ENCODE measurements around the gene RBM47. TPM values are rescaled to one million over a fixed set of nuclear protein-coding genes. Genes with fewer than 3 reads are reported as not detected.
A peak's percentile ranks its signal among the peaks of the same experiment; 100 is the strongest.
"Not testable (repeated sequence)": the region's sequence is repeated elsewhere in the genome, so short reads cannot be mapped to it uniquely, and the experiment has no call there.

The RBM47 gene
- total RNA-seq, 1 donor from 2014 or later: 15.9 TPM

DNA sequence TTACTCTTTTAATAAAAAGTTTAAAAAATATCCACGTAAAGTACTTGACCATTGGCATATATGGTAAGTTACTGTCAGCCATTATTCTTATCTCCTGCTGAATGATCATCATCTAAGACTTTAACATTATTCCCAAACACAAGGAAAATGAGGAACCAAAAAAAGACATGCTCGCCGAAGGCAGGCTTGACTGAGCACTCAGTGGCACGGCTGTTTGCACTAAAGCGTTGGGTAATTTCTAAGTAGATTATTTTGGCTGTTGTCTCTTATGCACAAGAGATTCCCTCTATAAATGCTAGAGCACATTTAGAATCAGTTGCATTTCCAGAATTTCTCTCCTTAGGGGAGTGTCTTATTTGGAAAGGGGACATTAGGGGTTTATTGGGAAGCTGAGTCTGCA lies 211.7 kb downstream of the RBM47 start:
- no peak for DNase-seq (ENCODE audit: low spot score)

DNA sequence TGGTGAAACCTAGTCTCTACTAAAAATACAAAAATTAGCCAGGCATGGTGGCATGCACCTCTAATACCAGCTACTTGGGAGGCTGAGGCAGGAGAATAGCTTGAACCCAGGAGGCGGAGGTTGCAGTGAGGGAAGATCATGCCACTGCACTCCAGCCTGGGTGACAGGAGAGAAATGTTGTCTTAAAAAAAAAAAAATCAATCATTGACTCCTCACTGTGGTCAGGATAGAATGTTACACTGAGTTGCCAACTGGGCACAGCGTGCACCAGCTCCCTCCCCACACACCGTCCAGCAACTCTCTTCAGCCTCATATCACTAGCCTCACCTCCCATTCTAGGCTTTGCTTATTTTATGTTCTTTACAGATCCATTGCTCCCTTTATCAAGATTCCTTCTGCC lies 215.0 kb downstream of the RBM47 start:
- no peak for DNase-seq (ENCODE audit: low spot score)

- no peak for DNase-seq (ENCODE audit: low spot score)
These were observed 216.5 kb downstream of the RBM47 start for GRCh38 chr4:40412866-40413795.

- DNase-seq (ENCODE audit: low spot score): no peak
These were observed 217.3 kb downstream of the RBM47 start for GRCh38 chr4:40412388-40412787.

- DNase-seq (ENCODE audit: low spot score): no peak
These were observed 219.8 kb downstream of the RBM47 start for GRCh38 chr4:40409835-40410234.

- not testable (repeated sequence) for DNase-seq (ENCODE audit: low spot score)
These were observed 222.2 kb downstream of the RBM47 start for GRCh38 chr4:40407468-40407867.

- DNase-seq (ENCODE audit: low spot score): no peak
These were observed 223.3 kb downstream of the RBM47 start for GRCh38 chr4:40406340-40406739.

DNA sequence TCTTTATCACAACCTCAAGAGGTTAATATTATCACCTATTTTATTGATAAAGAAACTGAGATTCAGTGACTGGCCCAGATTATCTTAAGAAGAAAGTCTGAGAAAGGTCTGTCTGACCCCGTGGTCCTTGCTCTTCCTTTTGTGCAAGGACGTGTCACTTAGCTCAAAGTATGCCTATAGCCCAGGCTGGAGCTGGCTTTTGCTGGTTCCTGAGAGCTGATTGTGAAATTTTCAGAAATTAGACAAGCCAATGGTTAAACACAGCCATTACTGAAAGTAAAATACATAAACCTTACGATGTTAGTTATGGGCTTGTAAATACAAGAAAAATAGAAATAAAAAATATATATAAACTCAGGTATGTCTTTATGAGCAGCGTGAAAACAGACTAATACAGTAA lies 224.5 kb downstream of the RBM47 start:
- no peak for DNase-seq (ENCODE audit: low spot score)

DNA sequence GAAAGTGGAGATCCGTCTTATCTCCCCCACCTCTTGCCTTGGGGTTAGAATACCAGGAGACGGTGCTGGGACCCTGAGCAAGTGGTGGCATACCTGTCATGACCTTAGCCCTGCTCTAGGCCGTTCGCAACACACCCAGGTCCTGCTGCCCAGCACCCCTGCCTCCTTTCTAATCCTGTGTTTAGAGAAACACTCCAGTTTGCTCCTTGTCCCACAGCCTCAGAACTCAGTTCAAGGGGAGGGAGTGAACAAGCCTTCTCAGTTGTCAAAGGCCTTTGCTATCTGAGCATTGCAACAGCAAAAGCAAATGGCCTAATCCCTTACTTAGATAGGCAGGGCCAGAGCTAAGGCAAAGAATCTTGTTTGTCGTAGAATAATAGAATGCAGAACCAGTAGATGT lies 226.6 kb downstream of the RBM47 start:
- DNase-seq (ENCODE audit: low spot score): peak; percentile 87

DNA sequence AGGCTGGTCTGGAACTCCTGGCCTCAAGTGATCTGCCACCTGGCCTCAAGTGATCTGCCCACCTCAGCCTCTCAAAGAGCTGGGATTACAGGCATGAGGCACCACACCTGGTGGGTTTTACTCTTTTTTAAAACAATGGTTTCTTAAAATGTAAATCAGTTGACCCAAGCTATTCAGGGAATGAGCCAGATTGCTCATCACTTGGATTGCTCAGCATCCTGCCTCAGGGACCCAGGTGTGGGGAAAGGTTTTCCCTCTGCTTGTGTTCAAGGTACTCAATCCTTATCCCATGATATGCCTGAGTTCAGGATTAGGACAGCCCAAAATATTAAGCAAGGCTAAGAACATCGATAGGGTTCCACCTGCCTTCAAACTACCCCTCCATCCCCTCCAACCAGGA lies 227.1 kb downstream of the RBM47 start:
- no peak for DNase-seq (ENCODE audit: low spot score)

GRCh38 chr4:40401631-40402030 lies 228.0 kb downstream of the RBM47 start:
- DNase-seq (ENCODE audit: low spot score): no peak

GRCh38 chr4:40401096-40401495 lies 228.6 kb downstream of the RBM47 start:
- DNase-seq (ENCODE audit: low spot score): no peak

DNA sequence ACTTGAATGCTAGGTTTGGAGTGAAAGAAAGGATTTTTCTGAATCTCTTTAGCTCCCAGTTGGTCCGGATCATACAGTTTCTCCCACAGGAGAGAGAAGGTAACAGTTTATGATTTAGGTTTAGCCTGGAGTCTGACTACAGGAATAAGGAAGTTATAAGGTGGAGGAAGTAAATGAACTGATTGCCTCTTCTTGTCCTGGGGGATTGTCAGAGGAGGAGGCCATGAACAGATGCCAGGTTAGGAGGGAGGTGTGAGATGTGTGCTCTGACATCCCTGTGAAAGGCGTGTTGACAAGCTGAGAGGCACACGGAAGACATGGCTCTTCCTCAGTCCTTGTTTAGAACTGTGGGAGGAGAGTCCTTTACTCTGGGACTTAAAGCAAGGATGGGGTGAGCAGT lies 230.1 kb downstream of the RBM47 start:
- no peak for DNase-seq (ENCODE audit: low spot score)

- DNase-seq (ENCODE audit: low spot score): peak; percentile 6
These were observed 233.5 kb downstream of the RBM47 start for GRCh38 chr4:40395908-40396793.

GRCh38 chr4:40395166-40395900 lies 234.3 kb downstream of the RBM47 start:
- no peak for DNase-seq (ENCODE audit: low spot score)

GRCh38 chr4:40394236-40394635 lies 235.4 kb downstream of the RBM47 start:
- DNase-seq (ENCODE audit: low spot score): no peak

DNA sequence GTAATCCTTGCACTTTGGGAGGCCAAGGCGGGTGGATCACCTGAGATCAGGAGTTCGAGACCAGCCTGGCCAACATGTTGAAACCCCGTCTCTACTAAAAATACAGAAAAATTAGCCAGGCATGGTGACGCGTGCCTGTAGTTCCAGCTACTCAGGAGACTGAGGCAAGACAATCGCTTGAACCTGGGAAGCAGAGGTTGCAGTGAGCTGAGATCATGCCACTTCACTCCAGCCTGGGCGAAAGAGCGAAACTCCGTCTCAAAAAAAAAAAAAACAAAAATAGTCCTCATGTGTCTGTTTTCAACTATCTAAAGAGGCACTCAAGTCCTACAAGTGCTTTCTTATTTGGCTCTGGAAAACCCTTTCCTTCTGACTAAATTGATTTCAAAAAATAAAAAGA lies 237.4 kb downstream of the RBM47 start:
- DNase-seq (ENCODE audit: low spot score): not testable (repeated sequence)

- DNase-seq (ENCODE audit: low spot score): no peak
These were observed 239.7 kb downstream of the RBM47 start for GRCh38 chr4:40389986-40390385.

DNA sequence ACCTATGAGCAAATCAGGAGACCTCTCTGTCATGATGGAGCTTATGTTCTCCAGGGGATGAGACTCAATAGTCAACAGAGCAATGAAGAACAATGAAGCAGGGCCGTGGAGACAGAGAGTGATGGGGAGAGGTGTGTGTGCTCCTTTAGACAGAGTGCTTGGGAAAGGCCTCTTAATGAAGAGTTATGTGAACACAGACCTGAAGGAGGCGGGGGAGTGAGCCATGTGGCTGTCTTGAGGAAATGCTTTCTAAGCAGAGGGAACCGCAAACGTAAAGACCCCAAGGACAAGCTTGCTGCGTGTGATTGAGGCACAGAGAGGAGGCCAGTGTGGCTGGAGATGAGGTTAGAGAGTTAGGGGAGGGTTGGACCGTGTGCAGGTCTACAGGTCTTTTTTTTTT lies 241.4 kb downstream of the RBM47 start:
- DNase-seq (ENCODE audit: low spot score): no peak

DNA sequence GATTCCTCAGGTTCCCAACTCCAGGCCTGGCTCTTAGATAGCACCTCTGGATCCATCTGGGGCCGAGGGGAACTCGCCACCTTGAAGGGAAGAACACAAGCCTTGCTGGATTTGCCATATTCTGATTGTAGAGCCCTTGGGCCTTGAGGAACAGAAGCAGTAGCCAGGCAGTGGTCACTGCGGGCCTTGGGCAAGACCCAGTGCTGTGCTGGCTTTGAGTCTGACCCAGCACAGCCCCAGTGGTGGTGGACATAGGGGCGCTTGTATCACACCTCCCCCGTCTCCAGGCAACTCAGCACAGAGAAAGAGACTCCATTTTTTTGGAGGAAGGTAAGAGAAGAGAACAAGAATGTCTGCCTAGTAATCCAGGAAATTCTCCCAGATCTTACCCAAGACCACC lies 249.0 kb downstream of the RBM47 start:
- DNase-seq (ENCODE audit: low spot score): no peak

DNA sequence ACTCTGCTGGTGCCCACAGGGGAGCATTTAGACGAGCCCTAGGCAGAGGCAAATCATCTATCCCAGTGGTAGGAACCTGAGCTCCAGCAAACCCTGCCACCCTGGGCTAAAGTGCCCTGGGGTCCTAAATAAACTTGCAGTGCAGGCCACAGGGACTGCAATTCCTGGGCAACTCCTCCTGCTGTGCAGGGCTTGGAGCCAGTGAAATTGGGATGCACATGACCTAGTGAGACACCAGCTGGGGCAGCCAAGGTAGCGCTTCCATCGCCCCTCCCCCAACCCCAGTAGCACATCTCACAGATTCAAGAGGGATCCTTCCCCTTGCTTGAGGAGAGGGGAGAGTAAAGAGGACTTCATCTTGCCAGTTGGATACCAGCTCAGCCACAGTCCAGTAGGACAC lies 250.4 kb downstream of the RBM47 start:
- no peak for DNase-seq (ENCODE audit: low spot score)

DNA sequence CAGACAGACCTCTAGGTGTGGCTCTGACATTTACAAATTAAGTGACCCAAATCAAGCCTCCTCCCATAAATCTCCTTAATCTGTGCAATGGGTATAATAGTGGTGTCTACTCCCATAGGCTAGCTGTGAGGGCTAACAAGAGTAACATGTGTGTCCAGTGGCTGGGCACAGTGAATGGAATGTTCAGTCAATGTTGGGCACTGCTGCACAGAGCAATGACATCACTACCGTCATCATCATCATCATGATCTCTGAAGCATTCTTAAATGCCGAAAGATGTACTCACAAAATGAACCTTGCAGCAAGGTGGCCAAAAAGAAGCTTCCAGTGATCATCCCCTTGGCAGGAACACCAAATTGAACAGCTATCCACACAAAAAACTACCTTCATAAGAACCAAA lies 251.0 kb downstream of the RBM47 start:
- DNase-seq (ENCODE audit: low spot score): no peak

Measured in umbilical cord (tissue), 2 donors.